Measurements from ENCODE around the gene CNKSR3. TPM values are rescaled to one million over a fixed set of nuclear protein-coding genes. Genes with fewer than 3 reads are reported as not detected.

CNKSR3 gene
- polyA plus RNA-seq, 1 of the 3 experiments (the other 2 are of a cell fraction) = 1.6 TPM

GRCh38 chr6:154407440-154407839 lies 103.0 kb downstream of the CNKSR3 start:
- WGBS (ENCODE audit: low lambda C conversion rate) = 98% methylated on average over 5 of the region's 5 CpGs
- TF ChIP-seq NRF1 (IDR thresholded peaks at IDR 0.05; ENCODE audit: low read depth, low read length) = no peak
- no peak for TF ChIP-seq RCOR1 (IDR thresholded peaks at IDR 0.05; ENCODE audit: low read length)
- TF ChIP-seq GABPA (IDR thresholded peaks at IDR 0.05; ENCODE audit: low read depth) = no peak
- no peak for TF ChIP-seq MXI1 (IDR thresholded peaks at IDR 0.05; ENCODE audit: low read depth, low read length)
- no peak for TF ChIP-seq ELF1 (IDR thresholded peaks at IDR 0.05)
- no peak for TF ChIP-seq MEF2A (IDR thresholded peaks at IDR 0.05; ENCODE audit: borderline replicate concordance, low read depth)
- no peak for TF ChIP-seq TAF1 (IDR thresholded peaks at IDR 0.05; ENCODE audit: borderline replicate concordance, low read depth, low read length)
- TF ChIP-seq REST (IDR thresholded peaks at IDR 0.05; ENCODE audit: low read depth, low read length) = no peak
- TF ChIP-seq, protein P1, sequence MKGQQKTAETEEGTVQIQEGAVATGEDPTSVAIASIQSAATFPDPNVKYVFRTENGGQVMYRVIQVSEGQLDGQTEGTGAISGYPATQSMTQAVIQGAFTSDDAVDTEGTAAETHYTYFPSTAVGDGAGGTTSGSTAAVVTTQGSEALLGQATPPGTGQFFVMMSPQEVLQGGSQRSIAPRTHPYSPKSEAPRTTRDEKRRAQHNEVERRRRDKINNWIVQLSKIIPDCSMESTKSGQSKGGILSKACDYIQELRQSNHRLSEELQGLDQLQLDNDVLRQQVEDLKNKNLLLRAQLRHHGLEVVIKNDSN (IDR thresholded peaks at IDR 0.05; ENCODE audit: borderline replicate concordance, low read depth) = no peak
- TF ChIP-seq GATA2 (CRISPR knock-in tag; IDR thresholded peaks at IDR 0.05) = no peak
- TF ChIP-seq JUND (IDR thresholded peaks at IDR 0.05) = no peak
- TF ChIP-seq MAX (IDR thresholded peaks at IDR 0.05; ENCODE audit: low read depth) = no peak
- no peak for TF ChIP-seq POLR2AphosphoS5 (IDR thresholded peaks at IDR 0.05; ENCODE audit: low read depth, low read length)
- no peak for TF ChIP-seq NFIC (IDR thresholded peaks at IDR 0.05; ENCODE audit: borderline replicate concordance)
- no peak for TF ChIP-seq YY1 (IDR thresholded peaks at IDR 0.05; ENCODE audit: low read depth)
- TF ChIP-seq TEAD4 (IDR thresholded peaks at IDR 0.05; ENCODE audit: borderline replicate concordance, insufficient read depth) = no peak
- Histone ChIP-seq H3K4me3 (ENCODE audit: low read depth in 2 of 2, low read length in 1 of 2) (no peak overlapping the region), H3K36me3 (replicated peaks in 1 of 2; ENCODE audit: control insufficient read depth in 1 of 2, insufficient read depth in 2 of 2, low read length in 1 of 2) (peaks cover 4 to 11% of the 10 kb centered on the region in 2 experiments), H3K9ac (no peak overlapping the region), H3K9me3 (no peaks in the 10 kb centered on the region), H3K27me3 (ENCODE audit: insufficient read depth) (no peaks in the 10 kb centered on the region), H3K27ac (ENCODE audit: low read depth in 2 of 2, low read length in 1 of 2) (no peak overlapping the region), H3K79me2 (ENCODE audit: insufficient read depth) (no peaks in the 10 kb centered on the region), H2AFZ (ENCODE audit: low read depth) (no peak overlapping the region), H3K4me2 (no peak overlapping the region), H3K4me1 (ENCODE audit: control insufficient read depth in 1 of 2, insufficient read depth in 2 of 2, low read depth in 1 of 2, low read length in 1 of 2) (peaks cover 8 to 41% of the 10 kb centered on the region in 2 experiments), H4K20me1 (ENCODE audit: insufficient read depth) (no peaks in the 10 kb centered on the region), H3K9me2 (no peaks in the 10 kb centered on the region), H3F3A (replicated peaks; ENCODE audit: insufficient read depth) (peaks cover 38% of the 10 kb centered on the region)
- ChIA-PET CTCF (interaction anchor here (1.1 kb wide), 1 partner anchor 253 kb away, joined by 3 read pairs; no protein-coding TSS in a partner anchor), POLR2A (no interaction called here)
- DNase-seq = no peak
